H9 (cell line): ENCODE results near the gene LCTL. TPM values are rescaled to one million over a fixed set of nuclear protein-coding genes. Genes with fewer than 3 reads are reported as not detected.

Source experiments
- DNase-seq: peaks from one replicate; pipeline ENCODE4 v3.0.0-alpha.2; 2017
- H2AFZ ChIP-seq: one replicate; pipeline ENCODE4 v1.6.1; 2013; ENCODE audit warnings: mild to moderate bottlenecking, low read length, control low read depth, moderate library complexity
- H2AK5ac ChIP-seq: 2 replicates; pipeline ENCODE4 v1.6.1; 2013; ENCODE audit warnings: low read length, control low read depth, mixed read lengths; ENCODE audit not compliant: insufficient read length
- H2BK120ac ChIP-seq: one replicate; pipeline ENCODE4 v1.6.1; 2013; ENCODE audit warnings: low read depth, mild to moderate bottlenecking, low read length, control low read depth, inconsistent platforms; ENCODE audit not compliant: poor library complexity, severe bottlenecking
- H2BK12ac ChIP-seq: 2 replicates; pipeline ENCODE4 v1.6.1; 2013; ENCODE audit warnings: low read length, control low read depth, mixed read lengths, low read depth; ENCODE audit not compliant: insufficient read length
- H2BK15ac ChIP-seq: 2 replicates; pipeline ENCODE4 v1.6.1; 2013; ENCODE audit warnings: low read depth, low read length, control low read depth
- H2BK20ac ChIP-seq: one replicate; pipeline ENCODE4 v1.6.1; 2013; ENCODE audit warnings: low read depth, mild to moderate bottlenecking, low read length, control low read depth, inconsistent platforms; ENCODE audit not compliant: poor library complexity, severe bottlenecking
- H2BK5ac ChIP-seq: 2 replicates; pipeline ENCODE4 v1.6.1; 2013; ENCODE audit warnings: low read length, control low read depth, mixed read lengths; ENCODE audit not compliant: insufficient read length
- H3K14ac ChIP-seq: 2 replicates; pipeline ENCODE4 v1.6.1; 2013; ENCODE audit warnings: low read length, control low read depth; ENCODE audit not compliant: insufficient read depth
- H3K18ac ChIP-seq: 2 replicates; pipeline ENCODE4 v1.6.1; 2013; ENCODE audit warnings: low read depth, mild to moderate bottlenecking, mixed read lengths, low read length, control low read depth; ENCODE audit not compliant: insufficient read length
- H3K23ac ChIP-seq: 2 replicates; pipeline ENCODE4 v1.6.1; 2013; ENCODE audit warnings: low read length, control low read depth, mixed read lengths, low read depth; ENCODE audit not compliant: insufficient read length
- H3K23me2 ChIP-seq: 2 replicates; pipeline ENCODE4 v1.6.1; 2013; ENCODE audit warnings: low read depth, mild to moderate bottlenecking, mixed read lengths, low read length, control low read depth; ENCODE audit not compliant: insufficient read length, poor library complexity, severe bottlenecking
- H3K27ac ChIP-seq: 2 replicates; pipeline ENCODE4 v1.5.1; 2013; ENCODE audit warnings: low read length, control low read depth, mixed read lengths, low read depth; ENCODE audit not compliant: insufficient read length
- H3K27me3 ChIP-seq: 2 replicates; pipeline ENCODE4 v1.6.1; 2013; ENCODE audit warnings: low read length, control low read depth, inconsistent platforms; ENCODE audit not compliant: insufficient read depth
- H3K4ac ChIP-seq: 2 replicates; pipeline ENCODE4 v1.6.1; 2013; ENCODE audit warnings: low read depth, mild to moderate bottlenecking, control low read depth, inconsistent platforms, low read length, moderate library complexity
- H3K4me1 ChIP-seq: 2 replicates; pipeline ENCODE4 v1.6.1; 2013; ENCODE audit warnings: low read length, control low read depth, inconsistent platforms; ENCODE audit not compliant: insufficient read depth
- H3K4me2 ChIP-seq: 2 replicates; pipeline ENCODE4 v1.6.1; 2013; ENCODE audit warnings: low read length, control low read depth, mixed read lengths; ENCODE audit not compliant: insufficient read length, insufficient read depth
- H3K56ac ChIP-seq: 2 replicates; pipeline ENCODE4 v1.6.1; 2013; ENCODE audit warnings: low read depth, mild to moderate bottlenecking, mixed read lengths, low read length, control low read depth; ENCODE audit not compliant: insufficient read length
- H3K79me1 ChIP-seq: 2 replicates; pipeline ENCODE4 v1.6.1; 2013; ENCODE audit warnings: low read depth, mild to moderate bottlenecking, moderate library complexity, low read length, control low read depth, inconsistent platforms; ENCODE audit not compliant: insufficient read depth, poor library complexity, severe bottlenecking
- H3K79me2 ChIP-seq: 2 replicates; pipeline ENCODE4 v1.6.1; 2013; ENCODE audit warnings: low read length, control low read depth, inconsistent platforms; ENCODE audit not compliant: insufficient read depth
- H3K9ac ChIP-seq: 2 replicates; pipeline ENCODE4 v1.6.1; 2013; ENCODE audit warnings: low read length, control low read depth, mixed read lengths; ENCODE audit not compliant: insufficient read length; ENCODE audit errors: extremely low read depth
- H3K9me3 ChIP-seq: one replicate; pipeline ENCODE4 v1.6.1; 2013; ENCODE audit warnings: low read depth, low read length, inconsistent platforms; ENCODE audit not compliant: control insufficient read depth
- H3T11ph ChIP-seq: one replicate; pipeline ENCODE4 v1.6.1; 2013; ENCODE audit warnings: mild to moderate bottlenecking, low read length, control low read depth, inconsistent platforms
- H4K20me1 ChIP-seq: one replicate; pipeline ENCODE4 v1.6.1; 2013; ENCODE audit not compliant: control insufficient read depth, insufficient read length, insufficient read depth
- H4K5ac ChIP-seq: 2 replicates; pipeline ENCODE4 v1.6.1; 2013; ENCODE audit warnings: low read depth, mild to moderate bottlenecking, mixed read lengths, low read length, control low read depth; ENCODE audit not compliant: insufficient read length
- H4K8ac ChIP-seq: replicated peaks from 2 replicates; pipeline ENCODE4 v1.6.1; 2013; ENCODE audit warnings: low read length, control low read depth, mixed read lengths, low read depth; ENCODE audit not compliant: insufficient read length
- H4K91ac ChIP-seq: 2 replicates; pipeline ENCODE4 v1.6.1; 2013; ENCODE audit warnings: low read depth, mild to moderate bottlenecking, moderate library complexity, mixed read lengths, low read length, control low read depth; ENCODE audit not compliant: insufficient read length
- H3K27ac Mint-ChIP-seq, 3 experiments: 2 replicates in 2 of 3; 3 replicates in 1 of 3; pipeline ENCODE4 v1.8.0; 2020 to 2021; ENCODE audit warnings: mixed read lengths in 3 of 3, mild to moderate bottlenecking in 1 of 3, moderate library complexity in 1 of 3
- H3K27me3 Mint-ChIP-seq: 2 replicates; pipeline ENCODE4 v1.8.0; 2021; ENCODE audit warnings: low read depth, mild to moderate bottlenecking, moderate library complexity, mixed read lengths
- H3K36me3 Mint-ChIP-seq, 3 experiments: 2 replicates in 2 of 3; 3 replicates in 1 of 3; pipeline ENCODE4 v1.8.0; 2020 to 2021; ENCODE audit warnings: low read depth in 3 of 3, mixed read lengths in 3 of 3; ENCODE audit not compliant: insufficient read depth in 1 of 3
- H3K4me1 Mint-ChIP-seq, 2 experiments: 2 replicates each; pipeline ENCODE4 v1.8.0; 2020; ENCODE audit warnings: mixed read lengths in 2 of 2
- H3K4me3 Mint-ChIP-seq, 2 experiments: 2 replicates in 1 of 2; 3 replicates in 1 of 2; pipeline ENCODE4 v1.8.0; 2020 to 2021; ENCODE audit warnings: mild to moderate bottlenecking in 2 of 2, mixed read lengths in 2 of 2, moderate library complexity in 1 of 2
- H3K9me3 Mint-ChIP-seq, 2 experiments: 2 replicates in 1 of 2; 3 replicates in 1 of 2; pipeline ENCODE4 v1.8.0; 2020; ENCODE audit warnings: mild to moderate bottlenecking in 2 of 2, mixed read lengths in 2 of 2, moderate library complexity in 1 of 2
- WGBS: extraction: QIAGEN DNeasy Blood & Tissue Kit; methylation state at CpG from one replicate; pipeline ENCODE4 v1.1.7; 2013; ENCODE audit warnings: missing lambda C conversion rate, low lambda C conversion rate, mixed read lengths; ENCODE audit not compliant: insufficient read length; ENCODE audit errors: extremely low coverage; 5-methylcytosine and 5-hydroxymethylcytosine counted together
- total RNA-seq: library from RNA; stranded (reverse); gene quantifications from 2 replicates; pipeline ENCODE4 v1.2.1, GENCODE V29; 2021
- TF ChIP-seq, protein P1 (sequence below): fragments of 200-600 bp; sonication (generic); conservative IDR thresholded peaks from 3 replicates; pipeline ENCODE4 v1.8.0; 2021; ENCODE audit warnings: antibody characterized with exemption, mild to moderate bottlenecking

The LCTL gene
- total RNA-seq, 1 experiment from 2014 or later = 2.3 TPM

GRCh38 chr15:66592505-66593218, 26.9 kb upstream of the LCTL start:
- no peak overlapping the region for H2AK5ac ChIP-seq
- H2BK20ac ChIP-seq = no peak overlapping the region
- Mint-ChIP-seq H3K27ac (no peak overlapping the region; a peak in 1 of 7 replicates), H3K4me1 (peaks cover 13 to 15% of the 10 kb centered on the region in 2 experiments), H3K9me3 (no peaks in the 10 kb centered on the region), H3K27me3 (no peaks in the 10 kb centered on the region; the same call in 1 of the 2 replicates), H3K36me3 (no peaks in the 10 kb centered on the region), H3K4me3 (no peak overlapping the region)
- H4K20me1 ChIP-seq = peaks cover 2% of the 10 kb centered on the region
- no peak overlapping the region for H2AFZ ChIP-seq
- H3K23me2 ChIP-seq = no peaks in the 10 kb centered on the region
- H3K27me3 ChIP-seq = no peaks in the 10 kb centered on the region
- no peak overlapping the region for H3K4me2 ChIP-seq
- H3K79me2 ChIP-seq = no peaks in the 10 kb centered on the region
- H3T11ph ChIP-seq = no peak overlapping the region
- H2BK15ac ChIP-seq = no peak overlapping the region
- no peak overlapping the region for H3K14ac ChIP-seq
- TF ChIP-seq, protein P1, sequence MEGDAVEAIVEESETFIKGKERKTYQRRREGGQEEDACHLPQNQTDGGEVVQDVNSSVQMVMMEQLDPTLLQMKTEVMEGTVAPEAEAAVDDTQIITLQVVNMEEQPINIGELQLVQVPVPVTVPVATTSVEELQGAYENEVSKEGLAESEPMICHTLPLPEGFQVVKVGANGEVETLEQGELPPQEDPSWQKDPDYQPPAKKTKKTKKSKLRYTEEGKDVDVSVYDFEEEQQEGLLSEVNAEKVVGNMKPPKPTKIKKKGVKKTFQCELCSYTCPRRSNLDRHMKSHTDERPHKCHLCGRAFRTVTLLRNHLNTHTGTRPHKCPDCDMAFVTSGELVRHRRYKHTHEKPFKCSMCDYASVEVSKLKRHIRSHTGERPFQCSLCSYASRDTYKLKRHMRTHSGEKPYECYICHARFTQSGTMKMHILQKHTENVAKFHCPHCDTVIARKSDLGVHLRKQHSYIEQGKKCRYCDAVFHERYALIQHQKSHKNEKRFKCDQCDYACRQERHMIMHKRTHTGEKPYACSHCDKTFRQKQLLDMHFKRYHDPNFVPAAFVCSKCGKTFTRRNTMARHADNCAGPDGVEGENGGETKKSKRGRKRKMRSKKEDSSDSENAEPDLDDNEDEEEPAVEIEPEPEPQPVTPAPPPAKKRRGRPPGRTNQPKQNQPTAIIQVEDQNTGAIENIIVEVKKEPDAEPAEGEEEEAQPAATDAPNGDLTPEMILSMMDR = no peak
- no peaks in the 10 kb centered on the region for H3K79me1 ChIP-seq
- DNase-seq = no peak
- no peak overlapping the region for H3K9ac ChIP-seq
- H3K9me3 ChIP-seq = no peaks in the 10 kb centered on the region
- no peak overlapping the region for H2BK120ac ChIP-seq
- no peak overlapping the region for H3K27ac ChIP-seq
- no peak overlapping the region for H3K4ac ChIP-seq
- no CpG with 5 or more reads among the region's 12 CpGs for WGBS
- no peak overlapping the region for H4K91ac ChIP-seq
- no peak overlapping the region for H2BK12ac ChIP-seq
- H3K23ac ChIP-seq = no peak overlapping the region
- no peak overlapping the region for H2BK5ac ChIP-seq
- H4K8ac ChIP-seq = no peak overlapping the region
- H3K56ac ChIP-seq = no peak overlapping the region
- no peaks in the 10 kb centered on the region for H3K4me1 ChIP-seq
- H3K18ac ChIP-seq = no peak overlapping the region
- H4K5ac ChIP-seq = no peak overlapping the region
